Mucosa of stomach (tissue), 1 donor: ENCODE results near the gene BMP7.

Experiments
- H3K27me3 ChIP-seq: one replicate; pipeline ENCODE4 v1.7.0; 2013; ENCODE audit warnings: mild to moderate bottlenecking, low read length; ENCODE audit not compliant: control insufficient read depth, insufficient read depth
- H3K36me3 ChIP-seq: one replicate; pipeline ENCODE4 v1.7.0; 2013; ENCODE audit warnings: low read length; ENCODE audit not compliant: control insufficient read depth, insufficient read depth
- H3K4me1 ChIP-seq: one replicate; pipeline ENCODE4 v1.7.0; 2013; ENCODE audit warnings: mild to moderate bottlenecking, low read length; ENCODE audit not compliant: control insufficient read depth, insufficient read depth
- H3K4me3 ChIP-seq: one replicate; pipeline ENCODE4 v1.7.0; 2013; ENCODE audit warnings: low read length
- H3K9ac ChIP-seq: one replicate; pipeline ENCODE4 v1.7.0; 2013; ENCODE audit warnings: mild to moderate bottlenecking, low read length, moderate library complexity
- H3K9me3 ChIP-seq: one replicate; pipeline ENCODE4 v1.7.0; 2013; ENCODE audit warnings: mild to moderate bottlenecking, low read length, moderate library complexity; ENCODE audit not compliant: control insufficient read depth
- donor health status: Pancreatic carcinoma.

BMP7 gene

DNA sequence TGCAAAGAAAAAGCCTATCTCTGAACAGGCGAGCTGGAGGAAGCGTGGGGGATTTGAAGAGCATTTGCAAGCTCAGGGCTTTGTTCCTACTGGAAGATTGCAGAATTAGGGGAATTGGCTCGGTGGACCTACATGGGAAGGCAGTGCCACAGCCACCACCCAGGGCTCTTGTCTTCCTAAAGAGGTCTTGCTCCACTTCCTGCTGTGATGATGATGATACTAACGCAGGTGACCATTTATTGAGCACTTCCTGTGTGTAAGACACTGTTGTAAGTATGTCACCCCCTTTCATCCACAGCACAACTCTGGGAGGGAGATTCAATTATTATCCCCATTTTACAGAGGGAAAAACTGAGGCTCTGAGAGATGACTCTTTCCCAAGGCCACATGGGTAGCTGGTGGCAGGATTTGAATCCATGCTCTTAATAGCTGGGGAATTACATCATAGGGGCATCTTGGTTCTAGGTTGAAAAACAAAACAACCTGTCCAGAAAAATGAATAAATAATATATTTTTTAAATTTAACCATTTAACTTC is 41.2 kb downstream of the BMP7 start:
- Histone ChIP-seq H3K9ac (no peak overlapping the region), H3K36me3 (no peaks in the 10 kb centered on the region), H3K4me3 (no peak overlapping the region), H3K9me3 (no peaks in the 10 kb centered on the region), H3K27me3 (no peaks in the 10 kb centered on the region), H3K4me1 (no peaks in the 10 kb centered on the region)

DNA sequence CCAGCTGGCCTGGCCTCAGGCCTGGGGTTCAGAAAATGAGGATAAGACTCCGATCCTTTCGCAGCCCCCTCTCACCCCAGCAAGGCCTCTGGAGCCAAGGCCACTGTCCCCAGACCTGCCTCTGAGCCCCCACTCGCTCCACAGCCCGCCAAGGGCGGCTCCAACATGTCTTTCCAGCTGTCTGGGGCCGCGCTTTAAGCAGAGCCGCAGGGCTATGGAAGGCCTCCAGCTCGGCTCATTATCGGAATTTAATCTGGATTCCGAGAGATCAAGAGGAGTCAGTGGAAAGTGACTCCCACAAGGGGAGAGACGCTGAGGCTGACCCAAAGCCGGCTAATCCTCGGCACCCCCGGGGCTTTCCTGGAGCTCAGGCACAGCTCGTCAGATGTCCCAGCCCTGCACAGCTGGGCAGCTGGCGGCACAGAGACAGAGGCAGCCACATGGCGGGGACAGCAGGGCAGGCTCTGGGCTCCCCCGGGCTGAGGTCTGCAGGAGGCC is 41.8 kb downstream of the BMP7 start:
- no peaks in the 10 kb centered on the region for H3K36me3 ChIP-seq
- no peak overlapping the region for H3K9ac ChIP-seq
- H3K9me3 ChIP-seq = no peaks in the 10 kb centered on the region
- H3K4me3 ChIP-seq = no peak overlapping the region
- H3K27me3 ChIP-seq = no peaks in the 10 kb centered on the region
- no peaks in the 10 kb centered on the region for H3K4me1 ChIP-seq

- H3K27me3 ChIP-seq = no peaks in the 10 kb centered on the region
- no peak overlapping the region for H3K9ac ChIP-seq
- no peaks in the 10 kb centered on the region for H3K36me3 ChIP-seq
- H3K4me1 ChIP-seq = no peaks in the 10 kb centered on the region
- H3K4me3 ChIP-seq = no peak overlapping the region
- no peaks in the 10 kb centered on the region for H3K9me3 ChIP-seq
These were observed 42.6 kb downstream of the BMP7 start for GRCh38 chr20:57223648-57224489.

- H3K36me3 ChIP-seq = no peaks in the 10 kb centered on the region
- no peak overlapping the region for H3K4me3 ChIP-seq
- H3K27me3 ChIP-seq = no peaks in the 10 kb centered on the region
- no peaks in the 10 kb centered on the region for H3K9me3 ChIP-seq
- no peak overlapping the region for H3K9ac ChIP-seq
- peaks cover 4% of the 10 kb centered on the region for H3K4me1 ChIP-seq
These were observed 43.9 kb downstream of the BMP7 start for GRCh38 chr20:57222631-57222950.

DNA sequence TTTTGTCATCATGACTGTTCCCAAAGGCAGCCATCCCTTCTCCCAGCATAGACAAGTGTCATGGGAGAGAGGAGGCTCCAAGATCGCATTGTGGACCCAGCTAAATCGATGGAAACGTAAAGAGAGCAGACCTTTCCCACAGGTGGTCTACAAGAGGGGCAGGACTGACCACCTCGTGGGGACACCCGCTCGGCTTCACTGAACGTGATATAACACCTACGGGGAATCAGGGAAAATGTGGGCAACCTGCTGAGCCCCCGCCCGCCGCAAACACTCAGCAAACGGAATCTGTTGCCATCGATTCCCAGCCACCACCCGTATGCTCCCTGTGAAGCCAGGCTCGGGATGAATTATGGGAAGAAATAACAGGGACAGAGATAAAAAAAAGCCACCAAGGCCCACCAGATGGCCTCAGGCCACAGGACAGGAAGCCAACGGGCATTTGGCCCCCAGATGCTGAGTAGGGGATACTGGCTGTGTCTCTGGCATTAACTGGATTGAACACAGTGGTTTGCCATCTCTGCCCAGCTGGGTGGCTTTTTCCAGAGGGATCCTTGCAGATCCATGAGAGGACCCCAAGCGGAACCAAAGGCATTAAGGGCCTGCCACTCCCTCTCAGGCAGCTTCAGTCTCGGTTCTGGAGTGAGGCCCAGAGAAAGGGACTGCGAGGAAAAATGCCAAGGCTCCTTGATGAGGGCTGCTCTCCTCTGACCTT is 44.4 kb downstream of the BMP7 start:
- H3K27me3 ChIP-seq = no peaks in the 10 kb centered on the region
- H3K4me3 ChIP-seq = no peak overlapping the region
- no peaks in the 10 kb centered on the region for H3K36me3 ChIP-seq
- peaks cover 4% of the 10 kb centered on the region for H3K4me1 ChIP-seq
- no peaks in the 10 kb centered on the region for H3K9me3 ChIP-seq
- no peak overlapping the region for H3K9ac ChIP-seq

GRCh38 chr20:57220337-57221145 is 45.9 kb downstream of the BMP7 start:
- no peak overlapping the region for H3K4me3 ChIP-seq
- no peaks in the 10 kb centered on the region for H3K36me3 ChIP-seq
- no peak overlapping the region for H3K9ac ChIP-seq
- H3K27me3 ChIP-seq = no peaks in the 10 kb centered on the region
- peaks cover 4% of the 10 kb centered on the region for H3K4me1 ChIP-seq
- H3K9me3 ChIP-seq = no peaks in the 10 kb centered on the region

DNA sequence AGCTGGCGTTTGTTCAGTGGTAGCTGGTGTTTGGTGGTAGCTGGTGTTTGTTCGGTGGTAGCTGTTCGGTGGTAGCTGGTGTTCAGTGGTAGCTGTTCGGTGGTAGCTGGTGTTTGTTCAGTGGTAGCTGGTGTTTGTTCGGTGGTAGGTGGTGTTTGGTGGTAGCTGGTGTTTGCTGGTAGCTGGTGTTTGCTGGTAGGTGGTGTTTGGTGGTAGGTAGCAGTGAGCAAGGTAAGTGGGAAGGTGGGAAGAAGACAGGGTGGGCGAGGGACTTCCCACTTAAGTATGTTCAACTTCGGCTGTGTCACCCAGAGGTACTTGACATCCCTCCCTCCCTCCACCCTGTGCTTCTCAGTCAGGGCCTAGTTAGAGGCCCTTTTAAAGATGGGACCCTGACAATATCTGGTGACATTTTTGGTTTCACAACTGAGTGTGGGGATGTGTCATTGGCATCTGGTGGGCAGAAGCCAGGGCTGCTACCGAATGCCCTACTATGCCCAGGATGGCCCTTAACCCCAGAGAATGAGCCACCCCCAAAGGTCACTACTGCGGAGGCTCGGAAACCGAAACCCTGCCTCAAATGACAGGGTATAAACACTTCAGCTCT is 47.3 kb downstream of the BMP7 start:
- H3K36me3 ChIP-seq = no peaks in the 10 kb centered on the region
- no peaks in the 10 kb centered on the region for H3K27me3 ChIP-seq
- H3K4me1 ChIP-seq = peaks cover 4% of the 10 kb centered on the region
- no peaks in the 10 kb centered on the region for H3K9me3 ChIP-seq
- no peak overlapping the region for H3K9ac ChIP-seq
- H3K4me3 ChIP-seq = no peak overlapping the region

- H3K9me3 ChIP-seq = no peaks in the 10 kb centered on the region
- H3K4me1 ChIP-seq = peaks cover 4% of the 10 kb centered on the region
- H3K4me3 ChIP-seq = no peak overlapping the region
- no peak overlapping the region for H3K9ac ChIP-seq
- no peaks in the 10 kb centered on the region for H3K36me3 ChIP-seq
- no peaks in the 10 kb centered on the region for H3K27me3 ChIP-seq
These were observed 48.0 kb downstream of the BMP7 start for GRCh38 chr20:57218489-57218888.

- H3K4me3 ChIP-seq = no peak overlapping the region
- H3K27me3 ChIP-seq = no peaks in the 10 kb centered on the region
- no peak overlapping the region for H3K9ac ChIP-seq
- H3K4me1 ChIP-seq = peaks cover 4% of the 10 kb centered on the region
- H3K9me3 ChIP-seq = no peaks in the 10 kb centered on the region
- no peaks in the 10 kb centered on the region for H3K36me3 ChIP-seq
These were observed 48.6 kb downstream of the BMP7 start for GRCh38 chr20:57217802-57218201.

- Histone ChIP-seq H3K9me3 (no peaks in the 10 kb centered on the region), H3K9ac (no peak overlapping the region), H3K4me3 (no peak overlapping the region), H3K4me1 (peaks cover 12% of the 10 kb centered on the region), H3K27me3 (peaks cover 3% of the 10 kb centered on the region), H3K36me3 (no peaks in the 10 kb centered on the region)
These were observed 49.8 kb downstream of the BMP7 start for GRCh38 chr20:57216669-57217068.

DNA sequence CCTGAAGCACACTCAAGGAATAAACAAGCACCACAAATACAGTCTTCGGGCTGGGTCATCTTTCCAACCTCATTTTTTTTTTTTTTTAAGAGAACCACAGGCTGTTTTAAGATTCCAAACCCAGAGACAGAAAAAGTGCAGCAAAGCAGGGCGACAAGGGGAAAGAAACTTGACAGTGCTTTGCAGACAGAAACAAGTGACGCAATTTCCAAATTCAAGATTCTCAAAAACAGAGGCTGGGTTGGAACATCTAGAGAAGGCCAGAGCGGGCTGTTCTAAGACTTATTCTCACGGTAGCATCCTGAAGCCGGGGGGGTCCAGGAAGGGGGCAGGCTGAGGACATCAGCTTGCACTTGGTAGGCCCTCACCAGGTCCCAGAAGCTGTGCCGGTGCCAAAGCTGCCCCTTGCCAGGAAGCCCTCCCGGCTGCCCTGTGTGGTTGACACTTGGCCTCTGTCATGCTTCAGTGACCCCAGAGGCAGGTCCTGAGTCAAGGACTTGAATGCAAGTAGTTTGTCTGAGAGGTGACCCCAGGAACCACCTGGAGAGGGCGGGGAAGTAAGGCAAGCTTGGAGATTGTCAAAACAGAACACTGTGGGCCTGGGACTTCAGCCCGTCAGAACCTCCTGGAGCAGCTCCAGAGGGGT is 50.5 kb downstream of the BMP7 start:
- no peaks in the 10 kb centered on the region for H3K9me3 ChIP-seq
- peaks cover 15% of the 10 kb centered on the region for H3K4me1 ChIP-seq
- H3K36me3 ChIP-seq = no peaks in the 10 kb centered on the region
- no peak overlapping the region for H3K4me3 ChIP-seq
- H3K9ac ChIP-seq = no peak overlapping the region
- peaks cover 4% of the 10 kb centered on the region for H3K27me3 ChIP-seq
